Measurements from ENCODE around the gene RPS28.
"Not testable (repeated sequence)": the region's sequence is repeated elsewhere in the genome, so short reads cannot be mapped to it uniquely, and the experiment has no call there.

The RPS28 gene

DNA sequence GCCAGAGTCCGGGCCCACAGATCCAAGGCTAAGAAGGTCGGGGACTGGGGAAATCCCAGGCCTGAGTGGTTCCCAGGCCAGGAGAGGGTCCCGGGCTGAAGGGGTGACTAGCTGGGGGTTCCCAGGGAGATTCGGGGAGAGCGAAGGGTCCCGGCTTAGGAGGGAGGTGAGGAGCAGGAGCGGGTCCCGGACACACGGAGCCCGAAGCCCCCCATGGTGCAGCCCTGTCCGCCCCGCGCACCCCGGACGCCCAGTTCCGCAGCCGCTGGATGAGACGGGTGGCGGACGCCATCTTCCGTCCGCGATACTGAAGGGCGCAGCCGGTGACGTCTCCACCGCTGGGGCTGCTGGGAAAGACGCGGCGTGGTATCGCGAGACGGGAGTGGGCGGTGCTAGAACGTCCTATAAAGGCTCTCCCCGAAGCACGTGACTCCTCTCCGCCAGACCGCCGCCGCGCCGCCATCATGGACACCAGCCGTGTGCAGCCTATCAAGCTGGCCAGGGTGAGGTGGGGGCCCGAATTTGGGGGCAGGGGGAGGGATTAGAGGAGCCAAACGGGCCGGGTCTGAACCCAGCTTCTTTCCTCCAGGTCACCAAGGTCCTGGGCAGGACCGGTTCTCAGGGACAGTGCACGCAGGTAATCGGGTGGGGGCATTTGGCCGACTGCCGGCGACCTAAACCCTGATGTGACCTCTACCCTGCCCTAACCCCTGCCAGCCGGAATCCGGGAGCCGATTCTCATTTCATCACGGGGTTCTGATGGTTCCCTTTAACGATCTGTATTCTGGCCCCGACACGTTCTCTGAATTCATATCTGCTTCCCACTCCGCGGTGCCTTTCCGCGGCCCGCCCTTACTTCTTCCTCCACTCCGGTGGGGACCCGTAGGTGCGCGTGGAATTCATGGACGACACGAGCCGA is at the start of gene RPS28, which contains the start of gene NDUFA7:
TSS of gene RPS28 (plus strand) at position 430 of the 919 bp plus-strand sequence. CDS start at position 465, 35 bp downstream.
TSS of gene NDUFA7 (minus strand) at position 309 of the 919 bp plus-strand sequence. CDS start at position 292, 17 bp downstream.
- H3K36me3 ChIP-seq (ENCODE audit: insufficient read depth, low read length), result peaks cover 26% of the 10 kb centered on the region
- H3K9me3 ChIP-seq (ENCODE audit: low read length), result no peaks in the 10 kb centered on the region
- H3K27me3 ChIP-seq (ENCODE audit: insufficient read depth, low read length), result no peaks in the 10 kb centered on the region
- peak within 1 kb of the TSS; percentile 78 for H3K4me3 ChIP-seq (ENCODE audit: low read length)
- H3K4me1 ChIP-seq (ENCODE audit: insufficient read depth, low read length), result peaks cover 18% of the 10 kb centered on the region
- H2AFZ ChIP-seq (ENCODE audit: low read depth, low read length), result no peak within 1 kb of the TSS

DNA sequence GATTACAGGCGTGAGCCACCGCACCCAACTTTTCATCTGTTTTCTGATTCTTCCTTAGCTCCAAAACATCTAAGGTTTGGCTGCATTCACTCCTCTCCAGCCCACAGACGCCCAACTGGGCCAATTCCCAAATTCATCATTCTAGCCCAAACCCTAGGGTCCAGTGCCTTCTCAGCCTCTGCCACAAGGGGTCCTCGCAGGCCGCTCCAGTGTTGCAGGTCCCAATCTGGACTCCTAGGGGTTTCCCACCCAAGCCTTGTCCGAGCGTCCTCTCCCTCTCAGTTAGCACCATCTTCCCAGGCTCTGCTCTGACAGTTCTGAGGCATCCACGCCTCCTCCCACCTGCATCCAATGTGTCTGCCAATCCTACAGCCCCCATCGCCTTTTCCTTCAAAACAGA is 44.8 kb upstream of the RPS28 start:
- not testable (repeated sequence) for H3K36me3 ChIP-seq (ENCODE audit: insufficient read depth, low read length); H3K4me1 ChIP-seq (ENCODE audit: insufficient read depth, low read length); H3K4me3 ChIP-seq (ENCODE audit: low read length); H3K27me3 ChIP-seq (ENCODE audit: insufficient read depth, low read length); H3K9me3 ChIP-seq (ENCODE audit: low read length); H2AFZ ChIP-seq (ENCODE audit: low read depth, low read length)

DNA sequence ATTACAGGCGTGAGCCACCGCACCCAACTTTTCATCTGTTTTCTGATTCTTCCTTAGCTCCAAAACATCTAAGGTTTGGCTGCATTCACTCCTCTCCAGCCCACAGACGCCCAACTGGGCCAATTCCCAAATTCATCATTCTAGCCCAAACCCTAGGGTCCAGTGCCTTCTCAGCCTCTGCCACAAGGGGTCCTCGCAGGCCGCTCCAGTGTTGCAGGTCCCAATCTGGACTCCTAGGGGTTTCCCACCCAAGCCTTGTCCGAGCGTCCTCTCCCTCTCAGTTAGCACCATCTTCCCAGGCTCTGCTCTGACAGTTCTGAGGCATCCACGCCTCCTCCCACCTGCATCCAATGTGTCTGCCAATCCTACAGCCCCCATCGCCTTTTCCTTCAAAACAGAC is 30.0 kb upstream of the RPS28 start:
- not testable (repeated sequence) for H3K4me3 ChIP-seq (ENCODE audit: low read length); H3K27me3 ChIP-seq (ENCODE audit: insufficient read depth, low read length); H3K4me1 ChIP-seq (ENCODE audit: insufficient read depth, low read length); H2AFZ ChIP-seq (ENCODE audit: low read depth, low read length); H3K9me3 ChIP-seq (ENCODE audit: low read length); H3K36me3 ChIP-seq (ENCODE audit: insufficient read depth, low read length)

DNA sequence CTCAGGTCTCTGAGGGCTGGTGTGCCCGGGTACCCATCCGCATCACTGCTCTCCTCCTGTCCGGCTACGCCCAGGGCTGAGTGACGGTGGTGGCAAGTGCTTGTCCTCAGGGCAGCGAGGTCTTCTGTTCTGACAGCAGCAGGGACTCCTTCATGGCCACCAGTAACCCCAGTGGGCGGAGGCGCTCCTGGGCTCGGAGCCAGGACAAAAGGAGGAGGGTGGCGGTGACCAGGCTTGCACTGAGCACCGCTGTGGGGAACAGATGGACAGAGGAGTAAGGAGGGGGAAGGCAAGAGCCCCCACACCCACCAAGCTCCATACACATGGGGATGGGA is 19.0 kb upstream of the RPS28 start:
- H3K9me3 ChIP-seq (ENCODE audit: low read length), result no peaks in the 10 kb centered on the region
- no peaks in the 10 kb centered on the region for H3K27me3 ChIP-seq (ENCODE audit: insufficient read depth, low read length)
- H2AFZ ChIP-seq (ENCODE audit: low read depth, low read length), result no peak overlapping the region
- peaks cover 10% of the 10 kb centered on the region for H3K36me3 ChIP-seq (ENCODE audit: insufficient read depth, low read length)
- no peak overlapping the region for H3K4me3 ChIP-seq (ENCODE audit: low read length)
- peaks cover under 1% of the 10 kb centered on the region for H3K4me1 ChIP-seq (ENCODE audit: insufficient read depth, low read length)

DNA sequence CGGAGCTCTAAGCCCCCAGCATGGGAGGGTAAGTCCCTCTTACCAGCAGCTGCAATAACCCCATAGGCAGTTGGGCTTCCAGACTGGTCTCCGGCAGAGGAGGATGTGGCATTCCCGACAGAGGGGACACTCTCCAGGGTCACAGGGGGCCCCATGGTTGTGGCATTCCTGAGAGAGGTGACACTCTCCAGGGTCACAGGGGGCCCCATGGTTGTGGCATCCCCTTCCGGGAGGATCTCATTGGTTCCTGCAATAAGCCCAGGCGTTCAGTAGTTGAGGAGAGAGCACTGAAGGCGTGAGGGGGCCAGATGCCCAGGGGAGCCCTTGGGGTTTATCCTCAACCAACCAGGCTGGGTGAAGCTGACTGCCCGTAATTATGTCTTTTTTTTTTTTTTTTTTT is 18.6 kb upstream of the RPS28 start:
- H3K27me3 ChIP-seq (ENCODE audit: insufficient read depth, low read length), result no peaks in the 10 kb centered on the region
- no peaks in the 10 kb centered on the region for H3K9me3 ChIP-seq (ENCODE audit: low read length)
- H3K36me3 ChIP-seq (ENCODE audit: insufficient read depth, low read length), result peaks cover 10% of the 10 kb centered on the region
- H3K4me1 ChIP-seq (ENCODE audit: insufficient read depth, low read length), result peaks cover 5% of the 10 kb centered on the region
- no peak overlapping the region for H2AFZ ChIP-seq (ENCODE audit: low read depth, low read length)
- H3K4me3 ChIP-seq (ENCODE audit: low read length), result no peak overlapping the region

DNA sequence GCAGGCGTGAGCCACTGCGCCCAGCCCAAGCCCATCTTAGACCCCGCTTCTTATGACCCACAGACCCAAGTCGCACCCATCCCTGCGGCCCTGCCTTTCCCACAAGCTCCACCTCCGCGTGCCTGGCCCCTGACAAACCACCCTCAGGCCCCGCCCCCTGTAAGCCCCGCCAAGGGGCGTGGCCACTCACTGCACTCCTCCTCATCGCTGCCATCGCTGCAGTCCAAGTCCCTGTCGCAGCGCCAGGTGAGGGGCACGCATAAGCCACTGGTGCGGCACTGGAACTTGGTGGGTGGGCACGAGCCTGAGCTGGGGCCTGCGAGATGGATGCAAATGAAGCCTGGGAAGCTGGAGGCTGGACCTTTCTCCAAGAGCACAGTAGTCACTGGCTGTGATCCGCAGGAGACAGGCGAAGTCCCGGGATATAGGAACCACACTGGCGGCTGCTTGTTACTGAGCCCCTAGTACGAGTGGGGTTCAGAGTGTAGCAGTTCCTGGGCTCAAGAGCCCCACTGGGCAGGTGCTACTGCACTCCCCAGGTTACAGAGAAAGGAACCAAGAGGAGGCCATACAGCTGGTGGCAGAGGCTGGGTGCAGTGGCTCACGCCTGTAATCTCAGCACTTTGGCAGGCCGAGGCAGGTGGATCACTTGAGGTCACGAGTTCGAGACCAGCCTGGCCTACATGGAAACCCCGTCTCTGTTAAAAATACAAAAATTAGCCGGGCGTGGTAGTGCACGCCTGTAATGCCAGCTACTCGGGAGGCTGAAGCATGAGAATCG is 16.3 kb upstream of the RPS28 start:
- Histone ChIP-seq H3K36me3 (ENCODE audit: insufficient read depth, low read length) (peaks cover 12% of the 10 kb centered on the region), H3K4me3 (ENCODE audit: low read length) (no peak overlapping the region)

DNA sequence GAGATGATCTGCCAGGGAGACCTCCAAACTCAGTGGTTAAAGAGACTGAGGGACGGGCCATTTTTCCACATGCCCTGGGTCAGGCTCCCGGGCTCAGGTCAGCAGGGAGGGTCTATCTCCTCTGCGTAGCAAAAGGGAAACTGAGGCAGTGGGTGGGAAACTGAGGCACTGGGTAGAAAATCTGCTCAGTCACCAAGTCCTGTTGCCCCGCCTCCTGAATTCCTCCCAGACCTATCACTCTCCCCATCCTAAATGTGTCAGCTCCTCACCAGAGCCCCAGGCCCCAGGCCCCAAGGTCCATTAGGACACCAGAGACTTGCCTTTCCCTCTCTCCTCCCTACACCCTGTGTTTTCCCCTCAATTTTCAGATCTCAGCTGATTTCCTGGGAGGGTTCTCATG is 15.5 kb upstream of the RPS28 start:
- Histone ChIP-seq H3K4me1 (ENCODE audit: insufficient read depth, low read length) (peaks cover 12% of the 10 kb centered on the region), H3K36me3 (ENCODE audit: insufficient read depth, low read length) (peaks cover 17% of the 10 kb centered on the region), H3K4me3 (ENCODE audit: low read length) (no peak overlapping the region), H2AFZ (ENCODE audit: low read depth, low read length) (no peak overlapping the region), H3K27me3 (ENCODE audit: insufficient read depth, low read length) (no peaks in the 10 kb centered on the region), H3K9me3 (ENCODE audit: low read length) (no peaks in the 10 kb centered on the region)

More for the DNA sequence above, 16.3 kb upstream of the RPS28 start:
- H3K4me1 ChIP-seq (ENCODE audit: insufficient read depth, low read length), result peaks cover 12% of the 10 kb centered on the region
- H3K27me3 ChIP-seq (ENCODE audit: insufficient read depth, low read length), result no peaks in the 10 kb centered on the region
- no peak overlapping the region for H2AFZ ChIP-seq (ENCODE audit: low read depth, low read length)
- no peaks in the 10 kb centered on the region for H3K9me3 ChIP-seq (ENCODE audit: low read length)

DNA sequence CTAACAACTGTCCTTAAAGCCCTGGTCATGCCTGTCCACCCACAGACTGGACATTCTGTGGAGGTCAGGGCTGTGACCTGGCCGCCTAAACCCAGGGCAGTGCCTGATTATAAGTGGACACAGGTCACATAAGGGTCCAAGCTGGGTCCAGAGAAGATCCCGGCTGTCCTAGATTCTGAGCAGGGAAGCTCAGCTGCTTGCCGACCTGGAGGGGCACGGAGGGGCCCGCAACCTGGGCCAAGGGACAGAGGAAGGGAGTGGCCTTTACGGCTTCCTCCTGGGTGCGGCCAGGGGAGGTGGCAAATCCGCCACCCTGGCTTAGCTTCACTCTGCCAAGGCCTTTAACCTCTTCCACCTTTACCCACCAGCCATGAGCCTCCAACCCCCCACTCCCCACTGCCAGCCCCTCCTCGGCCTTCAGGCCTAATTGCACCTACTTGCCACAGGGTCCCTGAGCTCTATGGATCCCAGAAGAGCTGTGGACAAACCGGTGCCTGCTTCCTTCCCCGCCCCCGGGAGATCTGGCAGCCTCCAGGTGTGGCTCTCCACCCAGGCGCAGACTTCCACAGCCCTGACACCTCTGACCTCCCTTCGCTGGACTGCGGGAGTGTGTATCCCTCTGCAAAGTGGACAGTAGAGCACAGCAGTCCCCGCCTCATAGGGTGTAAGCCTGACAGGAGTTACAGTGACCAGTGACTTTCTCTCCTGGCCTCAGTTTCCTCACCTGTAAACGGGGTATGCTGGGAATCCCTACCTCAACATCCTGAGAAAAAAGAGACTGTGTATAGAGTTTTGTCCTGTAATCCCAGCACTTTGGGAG is 14.9 kb upstream of the RPS28 start:
- H3K36me3 ChIP-seq (ENCODE audit: insufficient read depth, low read length), result peaks cover 21% of the 10 kb centered on the region
- no peaks in the 10 kb centered on the region for H3K27me3 ChIP-seq (ENCODE audit: insufficient read depth, low read length)
- H3K9me3 ChIP-seq (ENCODE audit: low read length), result no peaks in the 10 kb centered on the region
- no peak overlapping the region for H3K4me3 ChIP-seq (ENCODE audit: low read length)
- peaks cover 12% of the 10 kb centered on the region for H3K4me1 ChIP-seq (ENCODE audit: insufficient read depth, low read length)
- no peak overlapping the region for H2AFZ ChIP-seq (ENCODE audit: low read depth, low read length)

DNA sequence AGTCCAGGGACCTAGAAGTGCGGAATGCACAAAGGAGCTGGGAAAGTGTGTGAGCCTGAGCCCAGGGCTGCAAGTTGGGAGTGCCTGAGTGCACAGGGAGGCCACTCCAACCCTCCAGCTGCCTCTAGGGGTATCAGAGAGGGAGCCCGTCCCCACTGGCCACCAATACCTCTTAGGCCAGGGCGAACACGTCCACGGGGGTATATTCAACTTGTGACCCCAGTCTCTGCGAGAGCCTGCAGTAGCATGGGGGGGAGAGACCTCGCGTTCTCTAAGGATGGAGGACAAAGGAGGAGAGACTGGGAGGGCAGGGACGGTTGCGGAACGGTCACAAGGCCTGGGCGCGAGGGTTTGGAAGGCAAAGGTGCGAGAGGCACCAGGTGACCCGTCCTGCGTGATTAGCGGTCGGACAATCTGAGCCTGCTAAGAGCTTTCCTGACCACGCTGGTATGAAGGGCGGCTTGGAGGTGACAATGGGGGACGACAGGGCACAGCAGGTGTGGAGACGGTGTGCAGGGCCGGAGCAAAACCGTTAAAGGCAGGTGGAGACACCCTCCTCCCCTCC is 13.8 kb upstream of the RPS28 start:
- peaks cover 19% of the 10 kb centered on the region for H3K36me3 ChIP-seq (ENCODE audit: insufficient read depth, low read length)
- no peaks in the 10 kb centered on the region for H3K27me3 ChIP-seq (ENCODE audit: insufficient read depth, low read length)
- H3K4me3 ChIP-seq (ENCODE audit: low read length), result peak overlapping the region; percentile 53
- no peaks in the 10 kb centered on the region for H3K9me3 ChIP-seq (ENCODE audit: low read length)
- H2AFZ ChIP-seq (ENCODE audit: low read depth, low read length), result peak overlapping the region; percentile 47
- H3K4me1 ChIP-seq (ENCODE audit: insufficient read depth, low read length), result peaks cover 12% of the 10 kb centered on the region

DNA sequence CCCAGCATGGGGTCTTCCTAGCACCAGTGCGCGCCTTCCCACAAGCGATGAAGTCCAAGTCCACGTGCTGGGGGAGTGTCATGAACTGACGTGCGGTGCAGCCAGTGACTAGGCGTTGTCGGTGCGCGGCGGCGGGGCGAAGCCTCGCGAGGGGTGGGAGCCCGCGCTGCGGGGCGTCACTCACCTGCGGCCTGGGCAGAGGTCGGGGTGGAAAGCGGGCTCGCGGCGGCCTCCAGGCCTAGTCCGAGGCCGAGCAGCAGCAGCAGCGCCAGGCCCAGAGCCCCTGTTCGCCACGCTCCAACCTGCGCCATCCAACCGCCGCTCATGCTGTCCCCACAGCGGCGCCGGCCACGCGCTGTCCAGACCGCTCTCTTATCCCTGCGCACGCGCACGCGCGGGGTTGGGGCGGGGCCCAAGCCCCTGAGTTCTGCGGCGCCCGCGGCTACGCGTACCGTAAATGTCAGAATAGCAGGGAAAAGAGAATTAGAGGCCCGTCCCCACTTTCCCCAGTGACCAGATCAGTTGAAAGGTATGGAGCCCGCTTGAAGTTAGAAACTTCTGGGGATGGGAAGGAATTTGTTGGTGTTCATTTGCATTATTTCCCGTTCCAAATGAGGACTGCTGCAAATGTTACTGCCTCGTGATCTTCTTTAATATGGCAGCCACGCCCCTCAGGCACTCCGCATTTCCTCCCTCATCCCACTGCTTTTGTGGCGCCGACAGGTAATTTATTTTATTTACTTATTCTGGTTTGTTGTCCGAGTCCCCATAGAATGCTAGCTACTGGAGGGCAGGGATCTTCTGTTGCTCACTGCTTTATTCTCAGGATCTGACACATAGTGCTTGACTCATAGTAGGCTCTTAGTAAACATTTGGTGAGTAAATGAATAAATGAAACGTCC is 13.1 kb upstream of the RPS28 start, which contains the start of gene CD320:
TSS of gene CD320 (minus strand) at position 394 of the 902 bp plus-strand sequence. CDS start at position 326, 68 bp downstream.
- H3K4me3 ChIP-seq (ENCODE audit: low read length), result peak within 1 kb of the TSS; percentile 53
- peaks cover 12% of the 10 kb centered on the region for H3K4me1 ChIP-seq (ENCODE audit: insufficient read depth, low read length)
- peak within 1 kb of the TSS; percentile 47 for H2AFZ ChIP-seq (ENCODE audit: low read depth, low read length)
- no peaks in the 10 kb centered on the region for H3K9me3 ChIP-seq (ENCODE audit: low read length)
- no peaks in the 10 kb centered on the region for H3K27me3 ChIP-seq (ENCODE audit: insufficient read depth, low read length)
- H3K36me3 ChIP-seq (ENCODE audit: insufficient read depth, low read length), result peaks cover 16% of the 10 kb centered on the region

DNA sequence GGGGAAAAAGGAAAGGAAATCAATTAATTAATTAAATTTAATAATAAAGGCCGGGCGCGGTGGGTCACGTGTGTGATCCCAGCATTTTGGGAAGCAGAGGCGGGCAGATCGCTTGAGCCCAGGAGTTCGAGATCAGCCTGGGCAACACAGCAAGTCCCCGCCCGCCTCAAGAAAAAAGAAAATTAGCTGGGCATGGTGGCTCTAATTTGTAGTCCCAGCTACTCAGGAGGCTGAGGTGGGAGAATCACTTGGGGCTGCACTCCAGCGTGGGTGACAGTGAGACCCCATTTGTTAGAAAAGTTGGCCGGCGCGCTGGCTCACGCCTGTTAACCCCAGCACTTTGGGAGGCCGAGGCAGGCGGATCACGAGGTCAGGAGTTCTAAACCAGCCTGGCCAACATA is 12.4 kb upstream of the RPS28 start:
- Histone ChIP-seq H3K9me3 (ENCODE audit: low read length) (no peaks in the 10 kb centered on the region), H3K36me3 (ENCODE audit: insufficient read depth, low read length) (peaks cover 20% of the 10 kb centered on the region), H3K4me1 (ENCODE audit: insufficient read depth, low read length) (peaks cover 12% of the 10 kb centered on the region), H2AFZ (ENCODE audit: low read depth, low read length) (no peak overlapping the region), H3K4me3 (ENCODE audit: low read length) (peak overlapping the region; percentile 53), H3K27me3 (ENCODE audit: insufficient read depth, low read length) (no peaks in the 10 kb centered on the region)

Data from neuron (in vitro differentiated cells).